Effector memory CD8-positive, alpha-beta T cell (primary cell): ENCODE data around the gene SYTL2.
"Not testable (repeated sequence)": the region's sequence is repeated elsewhere in the genome, so short reads cannot be mapped to it uniquely, and the experiment has no call there.

Experiments
- ATAC-seq: fragments of 150-1000 bp; cut with Tn5 transposase; replicated peaks from 2 replicates; pipeline ENCODE4 v1.10.0; 2021; ENCODE audit warnings: mild to moderate bottlenecking, moderate library complexity
- DNase-seq, 3 experiments: peaks; one replicate each; pipeline ENCODE4 v3.0.0; 2021
- H3K27ac Mint-ChIP-seq, 2 donors: one replicate each; pipeline ENCODE4 v1.8.0; 2022; ENCODE audit warnings: mild to moderate bottlenecking in 2 of 2, mixed read lengths in 2 of 2, moderate library complexity in 2 of 2
- H3K27me3 Mint-ChIP-seq, 2 donors: one replicate each; pipeline ENCODE4 v1.8.0; 2022; ENCODE audit warnings: mixed read lengths in 2 of 2
- H3K36me3 Mint-ChIP-seq: one replicate; pipeline ENCODE4 v1.8.0; 2022; ENCODE audit warnings: mild to moderate bottlenecking, moderate library complexity, mixed read lengths; ENCODE audit not compliant: insufficient read depth
- H3K4me1 Mint-ChIP-seq, 2 donors: one replicate each; pipeline ENCODE4 v1.8.0; 2022; ENCODE audit warnings: low read depth in 2 of 2, mixed read lengths in 2 of 2
- H3K4me3 Mint-ChIP-seq, 2 donors: one replicate each; pipeline ENCODE4 v1.8.0; 2022; ENCODE audit warnings: mild to moderate bottlenecking in 2 of 2, mixed read lengths in 2 of 2, moderate library complexity in 2 of 2
- H3K9me3 Mint-ChIP-seq, 2 donors: one replicate each; pipeline ENCODE4 v1.8.0; 2022; ENCODE audit warnings: mixed read lengths in 2 of 2

Gene SYTL2

DNA sequence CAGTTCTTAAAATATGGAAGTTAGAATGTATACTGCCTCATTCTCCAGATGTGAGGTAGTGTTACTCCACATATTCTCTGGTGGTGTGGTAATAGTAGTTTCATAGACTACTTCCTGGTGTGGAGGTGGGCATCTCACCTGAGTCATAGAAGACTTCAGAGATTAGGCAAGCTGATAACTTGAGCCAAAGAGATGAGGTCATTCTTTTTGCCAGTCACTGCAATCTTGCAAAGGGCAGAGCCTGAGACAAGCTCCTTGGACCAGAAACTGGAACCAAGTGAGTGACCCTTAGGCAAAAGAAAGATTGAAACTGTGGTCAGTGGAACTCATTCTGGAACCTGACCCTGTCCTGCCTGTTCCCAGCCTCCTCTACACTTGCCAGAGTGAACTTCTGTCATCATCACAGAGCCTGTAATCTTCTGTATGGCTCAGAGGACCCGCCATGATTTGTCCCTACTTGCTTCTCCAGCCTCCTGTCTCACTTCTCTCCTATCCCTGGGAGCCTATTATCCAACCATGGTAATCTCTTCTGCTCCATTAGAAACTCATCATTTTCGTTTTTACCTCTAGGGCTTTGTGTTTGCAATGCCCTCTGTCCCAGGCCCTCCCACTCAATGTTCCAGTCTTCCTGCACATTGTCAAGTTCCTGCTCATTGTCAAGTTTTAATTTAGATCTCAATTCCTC, 33.6 kb upstream of the SYTL2 start:
- Mint-ChIP-seq H3K4me1 (no peaks in the 10 kb centered on the region), H3K27me3 (no peaks in the 10 kb centered on the region), H3K9me3 (no peaks in the 10 kb centered on the region), H3K27ac (peak overlapping the region in 1 of 2 donors; percentile 9), H3K36me3 (no peaks in the 10 kb centered on the region), H3K4me3 (no peak overlapping the region)
- DNase-seq: no peak
- no peak for ATAC-seq

DNA sequence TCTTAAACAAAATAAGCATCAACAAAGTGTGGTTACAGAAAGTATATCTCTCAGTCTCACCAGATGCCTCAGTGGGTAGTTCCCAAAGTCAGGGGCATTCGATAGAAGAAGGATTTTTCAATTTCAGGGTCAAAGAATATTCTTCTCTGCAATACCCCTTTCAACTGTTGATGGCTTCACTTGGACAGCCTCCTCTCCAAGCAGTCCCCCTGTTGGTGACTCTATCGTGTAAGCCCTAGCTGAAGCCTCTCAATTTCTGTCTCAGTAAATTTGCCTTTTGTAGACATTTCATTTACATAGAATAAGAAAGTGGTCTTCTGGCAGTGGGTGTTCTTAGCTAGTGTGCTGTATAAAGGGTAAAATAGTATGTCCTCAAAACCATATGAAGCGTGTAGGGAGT, 33.0 kb upstream of the SYTL2 start:
- no peaks in the 10 kb centered on the region for H3K27me3 Mint-ChIP-seq
- H3K27ac Mint-ChIP-seq: no peak overlapping the region

GRCh38 chr11:85840932-85841331, 30.0 kb upstream of the SYTL2 start:
- not testable (repeated sequence) for H3K4me3 Mint-ChIP-seq, ATAC-seq, H3K9me3 Mint-ChIP-seq, DNase-seq, H3K27me3 Mint-ChIP-seq, H3K36me3 Mint-ChIP-seq, H3K4me1 Mint-ChIP-seq
- peak overlapping the region in 1 of 2 donors; percentile 17 for H3K27ac Mint-ChIP-seq

More for the DNA sequence above, 33.0 kb upstream of the SYTL2 start:
- H3K4me1 Mint-ChIP-seq: no peaks in the 10 kb centered on the region
- DNase-seq (no peak), ATAC-seq (no peak)
- H3K4me3 Mint-ChIP-seq: no peak overlapping the region
- no peaks in the 10 kb centered on the region for H3K36me3 Mint-ChIP-seq
- H3K9me3 Mint-ChIP-seq: no peaks in the 10 kb centered on the region

GRCh38 chr11:85835729-85836128, 24.8 kb upstream of the SYTL2 start:
- peaks cover 0 to 1% of the 10 kb centered on the region in 2 donors for H3K9me3 Mint-ChIP-seq
- no peak overlapping the region for H3K4me3 Mint-ChIP-seq
- H3K4me1 Mint-ChIP-seq: peaks cover 0 to 3% of the 10 kb centered on the region in 2 donors
- no peak for DNase-seq
- H3K27ac Mint-ChIP-seq: no peak overlapping the region
- no peaks in the 10 kb centered on the region for H3K27me3 Mint-ChIP-seq
- ATAC-seq: no peak
- H3K36me3 Mint-ChIP-seq: no peaks in the 10 kb centered on the region

DNA sequence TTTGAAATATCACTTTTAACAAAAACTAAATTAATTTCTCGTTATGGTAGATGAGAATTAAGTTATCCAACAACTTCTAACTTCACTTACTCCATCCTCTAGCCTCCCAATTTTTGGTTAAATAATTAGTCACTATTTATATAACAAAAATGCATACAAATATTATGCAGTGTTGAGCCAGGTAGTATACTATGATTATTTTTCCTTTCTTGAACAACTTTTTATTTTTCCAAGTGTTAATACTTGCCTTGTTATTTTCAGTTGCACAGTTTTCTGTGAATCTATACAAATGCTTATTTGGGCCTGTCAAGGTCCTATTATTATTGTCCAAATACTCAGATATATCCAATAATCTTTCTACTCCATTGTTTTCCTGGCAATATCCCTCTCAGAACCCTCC, 24.3 kb upstream of the SYTL2 start:
- DNase-seq (no peak), ATAC-seq (no peak)
- H3K4me3 Mint-ChIP-seq: no peak overlapping the region
- no peaks in the 10 kb centered on the region for H3K27me3 Mint-ChIP-seq
- H3K9me3 Mint-ChIP-seq: peaks cover 0 to 1% of the 10 kb centered on the region in 2 donors
- peaks cover 0 to 3% of the 10 kb centered on the region in 2 donors for H3K4me1 Mint-ChIP-seq
- no peaks in the 10 kb centered on the region for H3K36me3 Mint-ChIP-seq
- no peak overlapping the region for H3K27ac Mint-ChIP-seq

DNA sequence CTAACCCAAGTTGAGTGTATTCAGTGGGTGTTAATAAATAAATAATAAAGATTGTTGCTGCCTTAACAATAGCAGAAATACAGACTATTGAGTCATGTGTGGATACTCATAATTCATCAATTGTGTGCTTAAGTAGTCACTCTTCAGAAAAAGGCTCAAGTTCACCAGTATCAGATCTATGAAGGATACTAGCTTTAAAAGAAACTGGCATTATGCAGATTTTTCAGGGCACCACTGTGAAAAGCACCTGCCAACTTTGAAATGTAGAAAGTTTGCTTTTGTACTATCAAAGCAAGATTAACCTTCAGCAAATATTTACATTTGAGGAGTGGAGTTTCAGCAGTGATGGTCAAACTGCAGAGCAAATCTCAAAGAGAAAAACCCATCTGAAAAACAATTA, 20.1 kb upstream of the SYTL2 start:
- Mint-ChIP-seq H3K9me3 (peaks cover 0 to 1% of the 10 kb centered on the region in 2 donors), H3K27me3 (no peaks in the 10 kb centered on the region), H3K27ac (peak overlapping the region in 1 of 2 donors; percentile 32), H3K4me1 (peaks cover 15 to 16% of the 10 kb centered on the region in 2 donors), H3K36me3 (peaks cover 3% of the 10 kb centered on the region), H3K4me3 (no peak overlapping the region)
- DNase-seq: no peak
- no peak for ATAC-seq

- DNase-seq (no peak), ATAC-seq (no peak)
- Mint-ChIP-seq H3K4me1 (peaks cover 30 to 32% of the 10 kb centered on the region in 2 donors), H3K27ac (no peak overlapping the region), H3K27me3 (no peaks in the 10 kb centered on the region), H3K9me3 (no peaks in the 10 kb centered on the region), H3K4me3 (no peak overlapping the region), H3K36me3 (peaks cover 6% of the 10 kb centered on the region)
Observed at GRCh38 chr11:85829172-85829571, 18.2 kb upstream of the SYTL2 start.

GRCh38 chr11:85828640-85828978, 17.7 kb upstream of the SYTL2 start:
- H3K4me1 Mint-ChIP-seq: peaks cover 35 to 38% of the 10 kb centered on the region in 2 donors
- no peak for ATAC-seq

GRCh38 chr11:85827748-85828639, 17.1 kb upstream of the SYTL2 start:
- Mint-ChIP-seq H3K27me3 (no peaks in the 10 kb centered on the region), H3K9me3 (no peaks in the 10 kb centered on the region), H3K4me1 (peaks cover 41% of the 10 kb centered on the region in 2 donors), H3K4me3 (peak overlapping the region; percentile 64 to 72), H3K36me3 (peaks cover 12% of the 10 kb centered on the region), H3K27ac (peak overlapping the region; percentile 90 to 96)
- peak; percentile 55 for ATAC-seq
- DNase-seq: peak; percentile 29 to 42 (median 33)

More at GRCh38 chr11:85828640-85828978, 17.7 kb upstream of the SYTL2 start:
- H3K36me3 Mint-ChIP-seq: peaks cover 12% of the 10 kb centered on the region
- DNase-seq: no peak
- H3K9me3 Mint-ChIP-seq: no peaks in the 10 kb centered on the region
- H3K27ac Mint-ChIP-seq: peak overlapping the region in 1 of 2 donors; percentile 21
- no peak overlapping the region for H3K4me3 Mint-ChIP-seq
- H3K27me3 Mint-ChIP-seq: no peaks in the 10 kb centered on the region

DNA sequence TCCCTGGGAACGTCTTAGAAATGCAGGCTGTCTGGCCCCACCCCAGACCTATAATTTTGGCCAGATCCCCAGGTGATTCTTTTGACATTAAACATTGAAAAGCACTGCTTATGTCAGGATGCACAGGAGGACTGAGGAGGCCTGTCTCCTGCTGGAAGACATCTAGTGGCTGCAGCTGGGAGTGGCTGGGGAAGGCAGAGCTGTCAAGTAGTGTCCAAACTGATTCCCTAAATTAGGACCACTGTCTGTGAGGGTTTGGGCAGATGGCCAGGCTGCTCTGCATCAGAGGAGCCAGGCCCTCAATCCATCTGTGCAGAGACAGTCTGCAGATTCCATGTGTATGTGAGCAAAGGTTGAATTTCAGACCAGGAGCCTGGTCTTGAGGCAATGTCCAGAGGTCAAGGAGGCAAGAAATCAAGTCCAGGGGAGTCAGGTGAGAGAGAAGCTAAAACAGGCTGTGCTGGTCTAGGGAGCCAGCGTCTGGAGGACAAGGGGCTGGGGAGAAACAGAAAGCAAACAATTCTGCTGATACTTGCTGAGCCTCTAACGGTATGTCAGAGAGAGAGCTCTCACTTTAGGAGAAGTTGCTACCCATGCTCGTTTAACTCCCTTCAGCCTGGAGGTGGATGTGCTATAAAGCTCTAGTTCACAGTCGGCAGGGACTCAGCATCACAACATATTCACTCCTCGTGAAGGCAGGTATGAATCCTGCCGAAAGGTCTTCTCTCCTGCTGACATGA, 15.3 kb upstream of the SYTL2 start:
- Mint-ChIP-seq H3K27me3 (no peaks in the 10 kb centered on the region), H3K9me3 (no peaks in the 10 kb centered on the region), H3K27ac (peak overlapping the region; percentile 90 to 96), H3K4me1 (peaks cover 49 to 50% of the 10 kb centered on the region in 2 donors), H3K36me3 (peaks cover 12% of the 10 kb centered on the region), H3K4me3 (peak overlapping the region; percentile 28 to 77)
- DNase-seq: no peak
- no peak for ATAC-seq

DNA sequence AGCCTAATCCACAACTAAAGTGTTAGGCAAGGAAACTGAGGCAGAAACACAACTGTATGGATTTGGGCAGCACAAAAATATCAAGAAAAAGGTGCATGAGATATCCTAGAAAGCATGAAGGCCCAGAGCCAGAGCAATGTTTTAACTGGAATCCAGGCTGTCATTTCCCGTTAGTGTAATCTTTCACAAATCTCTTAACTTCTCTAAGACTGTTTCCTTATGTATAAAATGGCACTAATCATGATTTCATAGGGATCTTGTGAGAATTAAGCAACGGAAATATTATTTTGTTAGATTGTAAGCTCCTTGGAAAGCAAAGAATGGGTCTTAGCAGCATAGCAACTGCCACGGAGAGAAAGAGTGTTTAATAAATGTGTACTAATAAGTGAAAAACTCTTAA, 14.7 kb upstream of the SYTL2 start:
- ATAC-seq: no peak
- no peaks in the 10 kb centered on the region for H3K9me3 Mint-ChIP-seq
- peak overlapping the region; percentile 28 to 77 for H3K4me3 Mint-ChIP-seq
- no peak for DNase-seq
- peaks cover 12% of the 10 kb centered on the region for H3K36me3 Mint-ChIP-seq
- H3K27ac Mint-ChIP-seq: peak overlapping the region; percentile 90 to 96
- no peaks in the 10 kb centered on the region for H3K27me3 Mint-ChIP-seq
- H3K4me1 Mint-ChIP-seq: peaks cover 49 to 52% of the 10 kb centered on the region in 2 donors

GRCh38 chr11:85823816-85824215, 12.9 kb upstream of the SYTL2 start:
- ATAC-seq: peak; percentile 81
- Mint-ChIP-seq H3K9me3 (no peaks in the 10 kb centered on the region), H3K4me1 (peaks cover 49 to 52% of the 10 kb centered on the region in 2 donors), H3K36me3 (peaks cover 12% of the 10 kb centered on the region), H3K4me3 (peak overlapping the region; percentile 75 to 78), H3K27me3 (no peaks in the 10 kb centered on the region), H3K27ac (peak overlapping the region; percentile 90 to 91)
- peak; percentile 67 to 72 (median 67) for DNase-seq

DNA sequence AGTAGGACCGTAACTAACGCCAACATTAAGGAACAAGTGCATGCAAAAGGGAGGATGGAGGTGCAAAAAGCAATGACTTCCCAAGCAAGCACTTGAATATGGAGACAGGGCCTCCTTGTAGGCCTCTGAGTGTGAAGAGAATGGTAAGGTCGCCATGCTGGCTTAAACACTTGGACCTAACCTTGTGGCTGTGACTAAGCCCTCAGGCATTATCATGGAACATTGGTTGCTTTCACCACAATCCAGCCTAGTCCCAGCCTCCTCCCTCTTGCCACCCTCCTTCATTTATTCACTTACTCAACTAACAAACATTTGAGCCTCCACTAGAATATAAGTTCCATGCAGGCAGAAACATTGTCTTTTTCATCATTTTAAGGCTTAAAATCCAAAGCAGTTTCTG, 11.9 kb upstream of the SYTL2 start:
- Mint-ChIP-seq H3K27me3 (no peaks in the 10 kb centered on the region), H3K4me3 (peak overlapping the region in 1 of 2 donors; percentile 75), H3K9me3 (no peaks in the 10 kb centered on the region), H3K36me3 (peaks cover 12% of the 10 kb centered on the region), H3K4me1 (peaks cover 49 to 52% of the 10 kb centered on the region in 2 donors), H3K27ac (peak overlapping the region; percentile 90 to 91)
- no peak for ATAC-seq
- no peak for DNase-seq
